Rectal smooth muscle tissue (tissue), 1 donor: ENCODE data around the gene DIP2C.
"Not testable (repeated sequence)": the region's sequence is repeated elsewhere in the genome, so short reads cannot be mapped to it uniquely, and the experiment has no call there.

Experiments
- H3K27ac ChIP-seq: one replicate; pipeline ENCODE4 v1.7.0; 2013; ENCODE audit warnings: low read depth, low read length, inconsistent platforms
- H3K27me3 ChIP-seq: one replicate; pipeline ENCODE4 v1.7.0; 2013; ENCODE audit warnings: low read length; ENCODE audit not compliant: control insufficient read depth, insufficient read depth
- H3K36me3 ChIP-seq: one replicate; pipeline ENCODE4 v1.7.0; 2013; ENCODE audit warnings: low read length; ENCODE audit not compliant: control insufficient read depth, insufficient read depth
- H3K4me1 ChIP-seq: one replicate; pipeline ENCODE4 v1.7.0; 2013; ENCODE audit warnings: low read length; ENCODE audit not compliant: control insufficient read depth, insufficient read depth
- H3K4me3 ChIP-seq: one replicate; pipeline ENCODE4 v1.7.0; 2013; ENCODE audit warnings: low read length
- H3K9ac ChIP-seq: one replicate; pipeline ENCODE4 v1.7.0; 2013; ENCODE audit warnings: low read length

The DIP2C gene

GRCh38 chr10:602391-603005 lies 87.0 kb downstream of the DIP2C start:
- Histone ChIP-seq H3K4me3 (no peak overlapping the region), H3K27me3 (no peaks in the 10 kb centered on the region), H3K9ac (no peak overlapping the region), H3K36me3 (no peaks in the 10 kb centered on the region), H3K4me1 (peaks cover 33% of the 10 kb centered on the region), H3K27ac (no peak overlapping the region)

DNA sequence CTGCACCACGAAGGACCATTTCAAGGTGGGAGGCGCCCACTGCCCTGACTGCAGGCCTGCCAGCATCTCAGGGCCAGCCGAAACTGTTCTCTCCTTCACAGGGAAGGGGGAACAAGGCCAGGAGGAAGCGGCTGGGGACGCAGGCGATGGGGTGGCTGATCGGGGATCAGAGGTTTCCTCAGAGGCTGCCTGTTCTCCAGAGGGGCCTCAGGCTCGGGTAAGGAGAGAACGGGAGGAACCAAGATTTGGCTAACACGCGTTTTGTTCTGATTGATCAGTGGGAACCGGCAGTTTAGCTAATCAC lies 87.9 kb downstream of the DIP2C start:
- Histone ChIP-seq H3K9ac (no peak overlapping the region), H3K4me1 (peaks cover 26% of the 10 kb centered on the region), H3K27ac (no peak overlapping the region), H3K4me3 (no peak overlapping the region), H3K27me3 (no peaks in the 10 kb centered on the region), H3K36me3 (no peaks in the 10 kb centered on the region)

DNA sequence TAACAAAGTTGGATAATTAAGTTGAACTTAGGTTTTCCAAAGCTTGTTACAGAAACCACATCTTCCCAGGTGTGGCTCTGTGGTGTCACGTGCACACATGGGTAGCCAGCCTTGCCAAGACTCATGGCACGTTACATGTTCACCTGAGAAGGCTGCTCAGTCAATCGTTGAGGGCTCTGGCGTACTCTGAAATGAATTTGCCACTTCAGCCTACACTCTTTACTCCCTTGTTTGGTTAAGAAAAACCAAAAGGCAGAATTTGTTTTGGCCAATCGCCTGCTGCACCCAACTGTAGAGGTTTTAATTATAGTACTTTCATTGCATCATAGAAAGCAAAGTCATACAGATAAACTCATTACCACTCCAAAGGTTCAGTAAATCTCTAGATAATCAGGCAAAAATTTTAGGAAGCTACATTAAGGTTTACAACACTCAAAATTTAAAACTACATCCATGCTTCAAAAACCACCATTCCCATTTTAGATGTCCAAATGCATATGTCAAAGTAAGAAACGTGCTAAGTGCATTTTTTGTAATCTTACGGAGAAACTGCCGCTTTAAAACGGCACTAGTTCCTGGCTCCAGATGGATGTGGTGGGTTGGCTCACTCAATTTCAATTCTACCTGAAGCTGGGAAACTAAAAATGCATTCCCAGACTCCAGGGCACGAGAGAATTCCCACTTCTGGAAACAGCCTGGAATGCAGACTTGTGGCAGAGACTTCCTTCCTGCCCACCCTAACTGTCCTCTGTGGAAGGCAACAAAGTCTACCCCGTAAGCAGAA lies 88.4 kb downstream of the DIP2C start:
- Histone ChIP-seq H3K27ac (no peak overlapping the region), H3K27me3 (no peaks in the 10 kb centered on the region), H3K36me3 (no peaks in the 10 kb centered on the region), H3K4me3 (no peak overlapping the region), H3K4me1 (peaks cover 25% of the 10 kb centered on the region), H3K9ac (no peak overlapping the region)

DNA sequence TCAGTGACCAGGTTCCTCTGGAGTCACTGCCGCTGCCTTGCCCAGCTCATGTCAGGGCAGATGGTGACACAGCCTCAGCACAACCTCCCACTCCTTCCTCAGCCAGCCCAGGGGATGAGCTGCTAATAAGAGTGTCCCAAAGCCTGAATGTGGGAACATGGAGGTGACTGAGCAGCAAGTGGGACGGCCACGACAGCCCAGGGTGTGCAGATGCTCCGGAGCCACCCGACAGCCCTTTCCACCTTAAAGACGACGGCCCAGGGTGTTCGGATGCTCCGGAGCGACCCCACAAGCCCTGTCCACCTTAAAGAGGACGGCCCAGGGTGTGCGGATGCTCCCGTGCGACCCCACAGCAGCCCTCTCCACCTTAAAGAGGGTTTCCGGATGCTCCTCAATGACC lies 89.2 kb downstream of the DIP2C start:
- H3K27me3 ChIP-seq, result no peaks in the 10 kb centered on the region

GRCh38 chr10:599767-600166 lies 89.7 kb downstream of the DIP2C start:
- Histone ChIP-seq H3K27ac (no peak overlapping the region), H3K4me3 (no peak overlapping the region), H3K36me3 (no peaks in the 10 kb centered on the region), H3K27me3 (no peaks in the 10 kb centered on the region), H3K4me1 (peaks cover 23% of the 10 kb centered on the region), H3K9ac (no peak overlapping the region)

More for the DNA sequence above, 89.2 kb downstream of the DIP2C start:
- Histone ChIP-seq H3K36me3 (no peaks in the 10 kb centered on the region), H3K4me1 (peaks cover 23% of the 10 kb centered on the region), H3K27ac (no peak overlapping the region), H3K4me3 (no peak overlapping the region), H3K9ac (no peak overlapping the region)

- H3K4me1 ChIP-seq, result peaks cover 22% of the 10 kb centered on the region
- no peaks in the 10 kb centered on the region for H3K27me3 ChIP-seq
- no peak overlapping the region for H3K4me3 ChIP-seq
- no peaks in the 10 kb centered on the region for H3K36me3 ChIP-seq
- no peak overlapping the region for H3K9ac ChIP-seq
- H3K27ac ChIP-seq, result peak overlapping the region; percentile 25
Observed at GRCh38 chr10:598415-599170, 90.9 kb downstream of the DIP2C start.

DNA sequence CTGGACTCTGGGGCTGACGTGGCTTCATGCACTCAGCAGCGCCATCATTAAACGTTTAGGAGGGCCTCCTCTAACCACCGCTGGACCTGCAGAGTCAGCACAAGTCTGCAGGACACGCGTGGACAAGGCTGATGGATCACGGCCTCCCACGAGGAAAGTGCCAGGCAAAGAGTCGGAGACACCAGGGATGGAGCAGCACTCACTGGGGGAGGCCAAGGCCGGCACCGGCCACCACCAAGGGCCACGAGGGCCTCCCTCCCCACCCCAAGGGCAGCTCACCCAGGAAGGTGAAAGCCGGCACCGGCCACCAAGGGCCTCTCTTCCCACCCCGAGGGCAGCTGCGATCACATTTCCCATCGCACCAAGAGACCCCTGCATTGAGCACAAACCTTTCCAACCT lies 91.5 kb downstream of the DIP2C start:
- Histone ChIP-seq H3K36me3 (no peaks in the 10 kb centered on the region), H3K4me1 (peaks cover 24% of the 10 kb centered on the region), H3K27me3 (no peaks in the 10 kb centered on the region), H3K9ac (no peak overlapping the region), H3K4me3 (no peak overlapping the region), H3K27ac (peak overlapping the region; percentile 25)

DNA sequence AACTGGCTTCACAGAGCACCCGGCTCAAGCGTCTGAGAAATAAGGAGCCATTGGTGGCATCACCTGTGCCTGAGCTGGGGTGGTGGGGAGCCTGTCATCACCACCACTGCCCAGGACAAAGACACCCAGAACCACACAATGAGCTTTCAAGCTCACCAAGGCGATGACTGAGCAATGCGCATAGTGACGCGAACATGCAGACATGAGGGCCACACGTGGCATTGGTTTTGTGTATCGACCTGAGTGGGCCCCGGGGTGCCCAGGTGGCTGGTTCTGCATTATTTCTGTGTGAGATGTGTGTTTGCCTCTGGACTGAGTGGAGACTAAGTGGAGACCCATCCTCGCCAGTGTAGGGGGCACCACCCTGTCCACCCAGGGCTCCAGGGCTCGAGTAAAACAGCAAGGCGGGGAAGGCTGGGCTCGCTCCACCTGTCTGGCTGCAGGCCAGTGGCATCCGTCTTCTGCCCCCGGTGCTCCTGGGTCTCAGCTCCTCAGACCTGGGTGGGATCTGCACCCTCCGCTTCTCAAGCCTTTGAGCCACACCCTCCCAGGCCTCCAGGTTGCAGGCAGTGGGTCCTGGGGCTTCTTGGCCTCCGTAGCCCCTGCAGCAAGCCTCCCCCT lies 92.6 kb downstream of the DIP2C start:
- Histone ChIP-seq H3K4me1 (peaks cover 22% of the 10 kb centered on the region), H3K9ac (no peak overlapping the region), H3K4me3 (no peak overlapping the region), H3K27ac (no peak overlapping the region), H3K36me3 (no peaks in the 10 kb centered on the region), H3K27me3 (no peaks in the 10 kb centered on the region)

DNA sequence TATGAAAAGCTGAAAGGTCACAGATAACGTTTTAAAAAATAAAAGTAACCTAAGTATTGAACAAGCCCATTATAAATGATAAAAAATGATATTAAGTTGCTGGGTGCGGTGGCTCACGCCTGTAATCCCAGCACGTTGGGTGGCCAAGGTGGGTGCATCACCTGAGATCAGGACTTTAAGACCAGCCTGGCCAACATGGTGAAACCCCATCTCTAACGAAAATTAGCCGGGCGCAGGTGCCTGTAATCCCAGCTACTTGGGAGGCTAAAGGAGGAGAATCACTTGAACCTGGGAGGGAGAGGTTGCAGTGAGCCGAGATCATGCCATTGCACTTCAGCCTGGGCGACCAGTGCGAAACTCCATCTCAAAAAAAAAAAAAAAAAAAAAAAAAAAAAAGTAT lies 93.3 kb downstream of the DIP2C start:
- H3K4me3 ChIP-seq, H3K27ac ChIP-seq, H3K36me3 ChIP-seq, H3K27me3 ChIP-seq, H3K9ac ChIP-seq: not testable (repeated sequence)
- H3K4me1 ChIP-seq, result peaks cover 18% of the 10 kb centered on the region

GRCh38 chr10:595473-595872 lies 94.0 kb downstream of the DIP2C start:
- Histone ChIP-seq H3K36me3 (no peaks in the 10 kb centered on the region), H3K4me1 (peaks cover 13% of the 10 kb centered on the region), H3K27ac (no peak overlapping the region), H3K27me3 (no peaks in the 10 kb centered on the region), H3K9ac (no peak overlapping the region), H3K4me3 (no peak overlapping the region)

GRCh38 chr10:594584-595270 lies 94.7 kb downstream of the DIP2C start:
- Histone ChIP-seq H3K9ac (no peak overlapping the region), H3K4me3 (no peak overlapping the region), H3K4me1 (peaks cover 13% of the 10 kb centered on the region), H3K27me3 (no peaks in the 10 kb centered on the region), H3K36me3 (no peaks in the 10 kb centered on the region), H3K27ac (no peak overlapping the region)

DNA sequence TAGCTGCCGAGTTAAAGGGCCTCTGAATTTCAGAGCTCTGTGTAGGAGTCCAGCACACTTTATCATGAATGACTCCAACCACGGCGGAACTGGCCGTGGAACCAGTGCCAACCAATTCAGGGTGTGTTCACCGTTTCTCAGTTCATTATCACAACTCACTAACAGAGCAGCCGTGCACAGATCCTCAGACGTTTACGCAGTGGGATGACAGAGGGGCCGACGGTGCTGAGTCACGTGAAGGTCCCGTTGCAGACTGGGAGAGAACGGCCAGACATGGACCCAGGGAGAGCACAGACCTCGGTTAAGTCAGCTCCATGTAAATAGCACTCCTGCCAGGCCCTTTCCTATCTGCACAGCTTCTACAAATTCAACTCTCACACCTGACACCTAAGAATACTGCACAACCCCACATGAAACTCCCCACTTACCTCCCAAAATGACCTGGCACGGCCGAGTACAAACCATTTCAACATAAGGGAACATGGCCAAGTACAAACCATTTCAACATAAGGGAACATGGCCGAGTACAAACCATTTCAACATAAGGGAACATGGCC lies 95.5 kb downstream of the DIP2C start:
- H3K36me3 ChIP-seq, result no peaks in the 10 kb centered on the region
- peaks cover 7% of the 10 kb centered on the region for H3K4me1 ChIP-seq
- no peak overlapping the region for H3K4me3 ChIP-seq
- no peaks in the 10 kb centered on the region for H3K27me3 ChIP-seq
- no peak overlapping the region for H3K9ac ChIP-seq
- peak overlapping the region; percentile 21 for H3K27ac ChIP-seq
